M059J (cell line): ENCODE data around the gene INPP5D. TPM values are rescaled to one million over a fixed set of nuclear protein-coding genes. Genes with fewer than 3 reads are reported as not detected.

Source experiments
- DNase-seq: peaks from one replicate; pipeline ENCODE4 v3.0.0-alpha.2; 2012; ENCODE audit warnings: low read depth
- total RNA-seq: library from RNA; depleted of rRNA; stranded (reverse); fragments of >200 nt; shearing (Covaris generic); gene quantifications from 2 replicates; pipeline ENCODE4 v1.2.3, GENCODE V29; 2014

Gene INPP5D
- total RNA-seq, 1 experiment from 2014 or later: not detected

- DNase-seq: no peak
Observed at GRCh38 chr2:233075966-233076339, 15.8 kb downstream of the INPP5D start.

- peak; percentile 34 for DNase-seq
Observed at GRCh38 chr2:233076749-233077148, 16.6 kb downstream of the INPP5D start.

DNA sequence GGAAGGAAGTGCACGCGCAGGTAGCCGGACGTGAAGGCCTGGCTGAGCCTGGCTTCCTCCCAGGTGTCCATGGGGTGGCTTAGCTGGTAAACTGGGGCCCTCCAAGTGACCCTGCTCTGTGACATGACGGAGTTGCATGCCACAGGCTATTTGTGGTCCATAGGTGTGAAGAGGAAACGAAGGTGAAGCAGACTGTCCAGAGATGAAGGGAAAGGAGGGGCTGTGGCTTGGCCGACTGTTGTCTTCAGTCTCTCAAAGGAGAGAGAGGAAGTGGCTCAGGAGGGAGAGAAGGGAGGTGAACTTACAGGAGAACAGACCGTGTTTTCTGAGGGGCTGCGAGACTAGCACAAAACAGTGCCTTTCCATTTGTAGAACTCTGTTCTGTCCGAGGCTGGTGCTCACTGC is 19.3 kb downstream of the INPP5D start:
- DNase-seq: no peak

- DNase-seq: no peak
Observed at GRCh38 chr2:233079953-233080835, 20.1 kb downstream of the INPP5D start.

DNA sequence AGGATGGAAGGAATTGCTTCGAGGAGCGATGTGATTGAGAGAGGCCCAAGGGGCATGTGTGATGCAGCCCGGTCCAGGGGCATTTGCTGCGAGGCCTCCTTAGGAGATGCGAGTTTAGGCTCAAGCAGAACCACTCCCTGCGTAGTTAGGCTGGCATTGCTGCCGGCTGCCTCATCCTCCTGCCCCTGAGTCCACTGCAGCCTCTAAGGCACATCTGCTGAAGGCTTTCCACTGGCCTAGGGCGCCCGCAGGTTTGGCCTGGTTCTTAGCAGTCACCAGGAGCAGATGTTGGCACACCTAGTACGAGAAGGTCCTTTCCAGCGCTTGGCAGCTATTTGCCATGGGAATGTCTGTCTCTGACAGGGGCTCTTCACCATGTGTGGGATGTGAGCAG is 20.7 kb downstream of the INPP5D start:
- DNase-seq: no peak

- DNase-seq: no peak
Observed at GRCh38 chr2:233081232-233081730, 21.1 kb downstream of the INPP5D start.

DNA sequence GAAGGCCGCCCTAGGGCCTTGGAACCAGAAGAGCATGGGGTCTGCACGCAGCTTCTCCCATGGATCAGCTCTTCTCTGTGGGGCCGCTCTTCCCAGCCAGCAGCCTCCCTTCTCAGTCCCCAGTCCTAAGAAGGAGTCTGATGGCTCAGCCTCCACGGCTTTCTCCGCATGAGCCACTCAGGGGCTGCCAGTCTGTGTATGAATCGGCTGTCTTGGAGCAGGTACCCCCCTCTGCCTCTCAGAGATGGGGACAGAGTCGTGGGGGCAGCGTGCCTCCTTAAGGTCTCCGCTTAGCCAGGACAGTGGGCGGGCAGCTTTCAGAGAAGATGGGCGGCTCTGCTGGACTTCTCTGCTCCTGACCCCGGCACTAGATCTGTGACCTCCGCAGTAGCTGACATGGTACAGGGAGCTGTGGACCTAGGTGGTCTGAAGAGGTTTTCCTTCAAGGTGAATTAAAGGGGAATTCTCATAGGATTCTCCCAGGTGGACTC is 21.6 kb downstream of the INPP5D start:
- DNase-seq: no peak

- DNase-seq: no peak
Observed at GRCh38 chr2:233082222-233082930, 22.2 kb downstream of the INPP5D start.

- DNase-seq: no peak
Observed at GRCh38 chr2:233082931-233083755, 23.0 kb downstream of the INPP5D start.

DNA sequence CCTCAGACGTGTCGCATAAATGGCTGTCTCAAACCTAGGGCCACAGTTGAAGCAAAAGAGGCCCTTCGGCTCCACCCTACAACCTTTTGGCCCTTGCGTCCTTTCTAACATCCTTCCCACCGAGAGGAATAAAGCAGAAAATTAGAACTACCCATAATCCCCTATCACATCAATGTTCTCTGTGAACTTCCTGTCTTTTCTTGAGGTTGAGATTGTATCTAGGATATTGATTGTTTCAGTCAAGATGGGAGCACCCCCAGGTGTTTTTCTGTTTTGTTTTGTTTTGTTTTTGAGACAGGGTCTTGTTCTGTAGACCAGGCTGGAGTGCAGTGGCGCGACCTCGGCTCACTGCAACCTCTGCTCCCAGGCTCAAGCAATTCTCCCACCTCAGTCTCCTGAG is 23.6 kb downstream of the INPP5D start:
- DNase-seq: no peak

DNA sequence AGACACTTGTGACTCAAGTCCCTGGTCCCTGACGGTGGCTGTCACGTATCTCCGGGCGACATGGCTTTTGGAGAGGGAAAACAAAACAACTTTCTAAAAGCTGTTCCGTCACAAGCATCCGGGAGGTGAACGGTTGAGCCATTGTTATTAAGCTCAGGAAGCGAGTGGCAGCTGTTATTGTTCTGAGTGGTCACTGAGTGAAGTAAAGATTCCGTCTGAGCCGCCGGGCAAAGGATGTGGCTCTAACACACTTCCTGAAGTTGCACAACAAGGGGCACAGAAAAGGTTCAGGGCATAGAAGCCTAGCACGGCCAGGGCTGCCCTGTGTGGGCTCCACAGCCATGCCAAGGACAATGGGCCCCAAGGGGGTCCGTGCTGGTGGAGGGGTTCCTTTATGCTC is 24.3 kb downstream of the INPP5D start:
- DNase-seq: no peak

- DNase-seq: no peak
Observed at GRCh38 chr2:233085037-233085838, 25.1 kb downstream of the INPP5D start.

GRCh38 chr2:233085839-233086150 is 25.7 kb downstream of the INPP5D start:
- DNase-seq: no peak

GRCh38 chr2:233087713-233088112 is 27.6 kb downstream of the INPP5D start:
- DNase-seq: no peak

DNA sequence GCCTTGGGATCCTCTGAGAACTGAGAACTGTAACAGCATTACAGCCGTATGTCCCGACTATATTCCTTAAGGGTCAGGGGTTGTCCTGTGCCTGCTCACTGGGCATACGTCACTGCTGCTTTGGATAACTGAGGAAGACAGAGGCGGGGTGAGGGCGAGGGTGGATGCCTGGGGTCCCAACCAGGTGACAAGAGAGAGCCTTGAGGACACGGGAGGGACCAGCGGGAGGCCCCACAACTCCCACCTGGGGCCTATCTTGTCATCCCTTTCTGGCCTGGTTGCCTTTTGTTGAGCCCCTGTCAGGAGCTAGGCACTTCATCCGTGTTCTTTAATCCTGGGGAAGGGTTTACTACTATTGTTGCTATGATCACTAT is 28.8 kb downstream of the INPP5D start:
- DNase-seq: no peak

DNA sequence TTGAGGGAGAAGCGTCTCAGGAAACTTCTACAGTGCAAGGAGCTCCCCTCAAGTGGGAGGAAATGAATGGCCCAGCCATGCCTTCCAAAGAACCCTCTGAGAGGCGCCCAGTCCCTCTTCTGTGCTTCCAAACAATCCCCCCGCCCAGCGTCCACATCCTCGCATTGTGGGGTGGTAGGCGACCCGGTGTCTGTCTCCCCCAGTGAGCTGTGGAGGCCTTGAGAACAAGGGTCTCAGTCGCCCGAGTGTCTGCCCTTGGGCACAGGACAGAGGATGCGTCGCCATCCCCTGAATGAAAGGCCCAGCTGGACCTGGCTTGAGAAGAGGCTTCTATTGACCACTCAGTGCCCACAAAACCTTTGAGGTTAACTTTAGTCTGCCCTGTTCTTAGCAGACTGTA is 29.7 kb downstream of the INPP5D start:
- no peak for DNase-seq

GRCh38 chr2:233090879-233091278 is 30.7 kb downstream of the INPP5D start:
- DNase-seq: no peak

- DNase-seq: no peak
Observed at GRCh38 chr2:233091595-233092375, 31.6 kb downstream of the INPP5D start.

DNA sequence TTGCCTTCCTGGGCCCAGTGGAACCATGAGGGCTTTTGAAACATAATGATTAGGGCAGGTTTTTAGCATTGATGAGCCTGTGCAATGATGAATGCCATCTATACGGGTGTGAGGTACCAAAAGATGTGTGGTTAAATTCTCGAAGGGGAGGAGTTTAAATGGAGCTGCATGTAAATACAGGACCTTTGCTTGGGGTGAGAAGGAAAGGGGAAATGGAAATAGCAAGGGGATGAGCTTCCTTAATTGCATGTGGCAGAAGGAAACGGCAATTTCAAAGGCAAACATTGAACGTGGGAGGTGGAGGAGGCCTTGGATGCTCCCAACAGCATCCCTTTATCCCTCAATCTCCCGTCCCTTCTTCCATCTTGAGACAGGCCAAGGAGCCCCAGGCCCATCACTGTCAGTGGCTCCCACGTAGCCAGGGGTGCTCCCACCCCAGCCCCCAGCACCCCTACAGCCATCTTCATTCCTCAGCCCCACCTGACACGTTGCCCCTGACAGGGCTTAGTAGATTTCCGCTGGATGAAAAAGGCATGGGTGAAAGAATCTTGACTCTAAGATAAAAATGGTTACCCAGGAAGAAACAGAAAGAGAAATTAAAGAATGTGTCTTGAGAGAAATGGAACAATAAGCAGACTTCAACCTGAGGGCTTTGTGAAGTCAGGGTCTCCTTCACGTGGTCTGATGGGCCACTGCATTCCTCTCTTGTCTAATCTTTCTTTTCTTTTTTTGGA is 32.5 kb downstream of the INPP5D start:
- DNase-seq: no peak

- DNase-seq: no peak
Observed at GRCh38 chr2:233093166-233093448, 33.0 kb downstream of the INPP5D start.
